OCI-LY1 (cell line): ENCODE measurements around the gene NRGN.

ENCODE experiments used
- H2AFZ ChIP-seq: fragments of 200-600 bp; sonication (generic), shearing (Covaris generic); 2 replicates; pipeline ENCODE4 v1.6.0; 2014; ENCODE audit warnings: antibody characterized with exemption, mild to moderate bottlenecking, low read length
- H3F3A ChIP-seq: fragments of 200-600 bp; sonication (generic), shearing (Covaris generic); 2 replicates; pipeline ENCODE4 v1.6.0; 2014; ENCODE audit warnings: mild to moderate bottlenecking, antibody characterized with exemption, low read length, moderate library complexity; ENCODE audit not compliant: insufficient read depth
- H3K27ac ChIP-seq: fragments of 200-600 bp; sonication (generic); 2 replicates; pipeline ENCODE4 v1.5.1; 2014; ENCODE audit warnings: low read length, mixed run types, mild to moderate bottlenecking, low read depth; ENCODE audit not compliant: poor library complexity, severe bottlenecking
- H3K27me3 ChIP-seq: fragments of 200-600 bp; sonication (generic); 2 replicates; pipeline ENCODE4 v1.6.0; 2014; ENCODE audit warnings: antibody characterized with exemption, mild to moderate bottlenecking, low read length, moderate library complexity; ENCODE audit not compliant: insufficient read depth
- H3K36me3 ChIP-seq: fragments of 200-600 bp; sonication (generic); 2 replicates; pipeline ENCODE4 v1.6.1; 2014; ENCODE audit warnings: mild to moderate bottlenecking, antibody characterized with exemption, low read length, moderate library complexity, mixed read lengths; ENCODE audit not compliant: insufficient read depth
- H3K4me1 ChIP-seq: fragments of 200-600 bp; sonication (generic); 2 replicates; pipeline ENCODE4 v1.5.1; 2014; ENCODE audit warnings: mild to moderate bottlenecking, low read length, moderate library complexity; ENCODE audit not compliant: insufficient read depth, severe bottlenecking
- H3K4me2 ChIP-seq: fragments of 200-600 bp; sonication (generic), shearing (Covaris generic); 2 replicates; pipeline ENCODE4 v1.6.1; 2014; ENCODE audit warnings: low read length
- H3K4me3 ChIP-seq: fragments of 200-600 bp; sonication (generic); 2 replicates; pipeline ENCODE4 v1.5.1; 2014; ENCODE audit warnings: low read length, low read depth, mild to moderate bottlenecking, mixed read lengths; ENCODE audit not compliant: poor library complexity, severe bottlenecking
- H3K79me2 ChIP-seq: fragments of 200-600 bp; shearing (Covaris generic); 2 replicates; pipeline ENCODE4 v1.6.1; 2016; ENCODE audit warnings: mixed run types, low read length, mixed read lengths; ENCODE audit not compliant: insufficient read depth
- H3K9ac ChIP-seq: fragments of 200-600 bp; sonication (generic), shearing (Covaris generic); 2 replicates; pipeline ENCODE4 v1.6.1; 2014; ENCODE audit warnings: mild to moderate bottlenecking, low read length, mixed read lengths
- H3K9me2 ChIP-seq: fragments of 200-600 bp; sonication (generic), shearing (Covaris generic); 2 replicates; pipeline ENCODE4 v1.6.1; 2014; ENCODE audit warnings: low read depth, mild to moderate bottlenecking, low read length, mixed read lengths
- H3K9me3 ChIP-seq: fragments of 200-600 bp; shearing (Covaris generic); 2 replicates; pipeline ENCODE4 v1.6.1; 2014; ENCODE audit warnings: low read length, mixed read lengths
- H4K20me1 ChIP-seq: fragments of 200-600 bp; sonication (generic), shearing (Covaris generic); 2 replicates; pipeline ENCODE4 v1.6.0; 2016; ENCODE audit warnings: mild to moderate bottlenecking, low read length; ENCODE audit not compliant: insufficient read depth
- EZH2 ChIP-seq: fragments of 200-600 bp; sonication (generic), shearing (Covaris generic); IDR thresholded peaks from 2 replicates; pipeline ENCODE4 v1.8.0; 2017; ENCODE audit warnings: borderline replicate concordance, mixed run types, mild to moderate bottlenecking, antibody characterized with exemption, low read length, moderate library complexity, mixed read lengths
- TF ChIP-seq, protein P1 (sequence below): fragments of 200-600 bp; sonication (generic), shearing (Covaris generic); IDR thresholded peaks from 2 replicates; pipeline ENCODE4 v1.5.1; 2017; ENCODE audit warnings: mild to moderate bottlenecking, antibody characterized with exemption, low read length, moderate library complexity, mixed read lengths

NRGN gene

GRCh38 chr11:124793466-124794278 is 53.9 kb downstream of the NRGN start:
- no peak for TF ChIP-seq EZH2
- TF ChIP-seq, protein P1, sequence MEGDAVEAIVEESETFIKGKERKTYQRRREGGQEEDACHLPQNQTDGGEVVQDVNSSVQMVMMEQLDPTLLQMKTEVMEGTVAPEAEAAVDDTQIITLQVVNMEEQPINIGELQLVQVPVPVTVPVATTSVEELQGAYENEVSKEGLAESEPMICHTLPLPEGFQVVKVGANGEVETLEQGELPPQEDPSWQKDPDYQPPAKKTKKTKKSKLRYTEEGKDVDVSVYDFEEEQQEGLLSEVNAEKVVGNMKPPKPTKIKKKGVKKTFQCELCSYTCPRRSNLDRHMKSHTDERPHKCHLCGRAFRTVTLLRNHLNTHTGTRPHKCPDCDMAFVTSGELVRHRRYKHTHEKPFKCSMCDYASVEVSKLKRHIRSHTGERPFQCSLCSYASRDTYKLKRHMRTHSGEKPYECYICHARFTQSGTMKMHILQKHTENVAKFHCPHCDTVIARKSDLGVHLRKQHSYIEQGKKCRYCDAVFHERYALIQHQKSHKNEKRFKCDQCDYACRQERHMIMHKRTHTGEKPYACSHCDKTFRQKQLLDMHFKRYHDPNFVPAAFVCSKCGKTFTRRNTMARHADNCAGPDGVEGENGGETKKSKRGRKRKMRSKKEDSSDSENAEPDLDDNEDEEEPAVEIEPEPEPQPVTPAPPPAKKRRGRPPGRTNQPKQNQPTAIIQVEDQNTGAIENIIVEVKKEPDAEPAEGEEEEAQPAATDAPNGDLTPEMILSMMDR, result peak; percentile 56
- H3K4me3 ChIP-seq, result no peak overlapping the region
- 0 out of 2 replicates have a peak, but pooled peaks cover 2% of the 10 kb centered on the region for H4K20me1 ChIP-seq
- no peaks in the 10 kb centered on the region for H3K27me3 ChIP-seq
- no peaks in the 10 kb centered on the region for H3K9me3 ChIP-seq
- no peak overlapping the region for H3K9ac ChIP-seq
- H2AFZ ChIP-seq, result no peak overlapping the region
- H3K4me1 ChIP-seq, result peaks cover 1% of the 10 kb centered on the region
- no peak overlapping the region for H3K4me2 ChIP-seq
- H3K9me2 ChIP-seq, result no peaks in the 10 kb centered on the region
- no peaks in the 10 kb centered on the region for H3K36me3 ChIP-seq
- H3F3A ChIP-seq, result no peaks in the 10 kb centered on the region
- no peaks in the 10 kb centered on the region for H3K79me2 ChIP-seq
- H3K27ac ChIP-seq, result no peak overlapping the region

- H3K4me1 ChIP-seq, result peaks cover 15% of the 10 kb centered on the region
- no peaks in the 10 kb centered on the region for H3K79me2 ChIP-seq
- TF ChIP-seq, protein P1, result no peak
- TF ChIP-seq EZH2, result no peak
- H3K27me3 ChIP-seq, result no peaks in the 10 kb centered on the region
- H3K9ac ChIP-seq, result no peak overlapping the region
- H3K9me3 ChIP-seq, result no peaks in the 10 kb centered on the region
- H3K27ac ChIP-seq, result no peak overlapping the region
- 0 out of 2 replicates have a peak, but pooled peaks cover 2% of the 10 kb centered on the region for H4K20me1 ChIP-seq
- H2AFZ ChIP-seq, result no peak overlapping the region
- no peaks in the 10 kb centered on the region for H3F3A ChIP-seq
- H3K36me3 ChIP-seq, result no peaks in the 10 kb centered on the region
- no peak overlapping the region for H3K4me2 ChIP-seq
- no peak overlapping the region for H3K4me3 ChIP-seq
- no peaks in the 10 kb centered on the region for H3K9me2 ChIP-seq
Observed at GRCh38 chr11:124796312-124796711, 56.6 kb downstream of the NRGN start.
